Duodenal mucosa (tissue), 2 donors: Measurements from ENCODE around the gene LIFR.

Source experiments
- H3K27ac ChIP-seq: one replicate; pipeline ENCODE4 v1.7.0; 2013; ENCODE audit warnings: low read depth, low read length
- H3K27me3 ChIP-seq, 2 donors: one replicate each; pipeline ENCODE4 v1.7.0; 2013; ENCODE audit warnings: low read length in 2 of 2, control low read depth in 1 of 2; ENCODE audit not compliant: insufficient read depth in 2 of 2, control insufficient read depth in 1 of 2
- H3K36me3 ChIP-seq, 2 donors: one replicate each; pipeline ENCODE4 v1.7.0; 2013; ENCODE audit warnings: low read length in 2 of 2, control low read depth in 1 of 2; ENCODE audit not compliant: insufficient read depth in 2 of 2, control insufficient read depth in 1 of 2
- H3K4me1 ChIP-seq, 2 donors: one replicate each; pipeline ENCODE4 v1.7.0; 2013; ENCODE audit warnings: low read length in 2 of 2, control low read depth in 1 of 2; ENCODE audit not compliant: insufficient read depth in 2 of 2, control insufficient read depth in 1 of 2
- H3K4me3 ChIP-seq, 2 donors: one replicate each; pipeline ENCODE4 v1.7.0; 2013; ENCODE audit warnings: low read length in 2 of 2, low read depth in 1 of 2
- H3K9ac ChIP-seq, 2 donors: one replicate each; pipeline ENCODE4 v1.7.0; 2013; ENCODE audit warnings: low read length in 2 of 2, low read depth in 1 of 2
- H3K9me3 ChIP-seq, 2 donors: one replicate each; pipeline ENCODE4 v1.7.0; 2013; ENCODE audit warnings: low read length in 2 of 2, control low read depth in 1 of 2; ENCODE audit not compliant: control insufficient read depth in 1 of 2

Gene LIFR

GRCh38 chr5:38494175-38494574 lies 62.3 kb downstream of the LIFR start:
- H3K4me3 ChIP-seq: no peak overlapping the region
- H3K27me3 ChIP-seq: peaks cover 0 to 5% of the 10 kb centered on the region in 2 donors
- H3K36me3 ChIP-seq: no peaks in the 10 kb centered on the region
- H3K4me1 ChIP-seq: no peaks in the 10 kb centered on the region
- H3K9me3 ChIP-seq: no peaks in the 10 kb centered on the region
- H3K27ac ChIP-seq: no peak overlapping the region
- no peak overlapping the region for H3K9ac ChIP-seq

- no peaks in the 10 kb centered on the region for H3K36me3 ChIP-seq
- H3K4me3 ChIP-seq: no peak overlapping the region
- H3K9ac ChIP-seq: no peak overlapping the region
- H3K4me1 ChIP-seq: no peaks in the 10 kb centered on the region
- no peak overlapping the region for H3K27ac ChIP-seq
- H3K27me3 ChIP-seq: peaks cover 0 to 6% of the 10 kb centered on the region in 2 donors
- no peaks in the 10 kb centered on the region for H3K9me3 ChIP-seq
These were observed 72.5 kb downstream of the LIFR start for GRCh38 chr5:38483805-38484398.

- no peak overlapping the region for H3K27ac ChIP-seq
- no peak overlapping the region for H3K9ac ChIP-seq
- peaks cover 0 to 14% of the 10 kb centered on the region in 2 donors for H3K27me3 ChIP-seq
- H3K36me3 ChIP-seq: no peaks in the 10 kb centered on the region
- H3K4me1 ChIP-seq: no peaks in the 10 kb centered on the region
- H3K4me3 ChIP-seq: no peak overlapping the region
- H3K9me3 ChIP-seq: no peaks in the 10 kb centered on the region
These were observed 77.0 kb downstream of the LIFR start for GRCh38 chr5:38479315-38479904.

GRCh38 chr5:38478878-38479277 lies 77.6 kb downstream of the LIFR start:
- no peak overlapping the region for H3K4me3 ChIP-seq
- H3K9ac ChIP-seq: no peak overlapping the region
- no peak overlapping the region for H3K27ac ChIP-seq
- no peaks in the 10 kb centered on the region for H3K4me1 ChIP-seq
- H3K27me3 ChIP-seq: peaks cover 2 to 14% of the 10 kb centered on the region in 2 donors
- H3K9me3 ChIP-seq: no peaks in the 10 kb centered on the region
- H3K36me3 ChIP-seq: no peaks in the 10 kb centered on the region

- H3K4me3 ChIP-seq: no peak overlapping the region
- no peak overlapping the region for H3K27ac ChIP-seq
- H3K4me1 ChIP-seq: no peaks in the 10 kb centered on the region
- H3K9ac ChIP-seq: no peak overlapping the region
- H3K9me3 ChIP-seq: no peaks in the 10 kb centered on the region
- H3K27me3 ChIP-seq: peaks cover 4 to 14% of the 10 kb centered on the region in 2 donors
- H3K36me3 ChIP-seq: no peaks in the 10 kb centered on the region
These were observed 78.3 kb downstream of the LIFR start for GRCh38 chr5:38478166-38478565.

- Histone ChIP-seq H3K36me3 (no peaks in the 10 kb centered on the region), H3K4me3 (no peak overlapping the region), H3K4me1 (peaks cover 7 to 11% of the 10 kb centered on the region in 2 donors), H3K9ac (no peak overlapping the region), H3K27ac (no peak overlapping the region), H3K27me3 (peaks cover 5 to 8% of the 10 kb centered on the region in 2 donors), H3K9me3 (no peaks in the 10 kb centered on the region)
These were observed 83.4 kb downstream of the LIFR start for GRCh38 chr5:38473008-38473407.

GRCh38 chr5:38472541-38472940 lies 83.9 kb downstream of the LIFR start:
- Histone ChIP-seq H3K9me3 (no peaks in the 10 kb centered on the region), H3K27ac (no peak overlapping the region), H3K36me3 (no peaks in the 10 kb centered on the region), H3K27me3 (peaks cover 5 to 7% of the 10 kb centered on the region in 2 donors), H3K9ac (no peak overlapping the region), H3K4me3 (no peak overlapping the region), H3K4me1 (peaks cover 7 to 14% of the 10 kb centered on the region in 2 donors)

- Histone ChIP-seq H3K9ac (no peak overlapping the region), H3K27ac (no peak overlapping the region), H3K4me3 (no peak overlapping the region), H3K27me3 (peaks cover 4 to 5% of the 10 kb centered on the region in 2 donors), H3K4me1 (peaks cover 7 to 14% of the 10 kb centered on the region in 2 donors), H3K36me3 (no peaks in the 10 kb centered on the region), H3K9me3 (no peaks in the 10 kb centered on the region)
These were observed 84.7 kb downstream of the LIFR start for GRCh38 chr5:38471709-38472108.

GRCh38 chr5:38469707-38470267 lies 86.7 kb downstream of the LIFR start:
- Histone ChIP-seq H3K36me3 (no peaks in the 10 kb centered on the region), H3K27me3 (peaks cover 0 to 5% of the 10 kb centered on the region in 2 donors), H3K4me3 (no peak overlapping the region), H3K9ac (no peak overlapping the region), H3K9me3 (no peaks in the 10 kb centered on the region), H3K27ac (no peak overlapping the region), H3K4me1 (peaks cover 7 to 14% of the 10 kb centered on the region in 2 donors)

- Histone ChIP-seq H3K27me3 (peaks cover 0 to 4% of the 10 kb centered on the region in 2 donors), H3K27ac (no peak overlapping the region), H3K4me1 (peaks cover 7 to 14% of the 10 kb centered on the region in 2 donors), H3K36me3 (no peaks in the 10 kb centered on the region), H3K4me3 (no peak overlapping the region), H3K9ac (no peak overlapping the region), H3K9me3 (no peaks in the 10 kb centered on the region)
These were observed 87.3 kb downstream of the LIFR start for GRCh38 chr5:38468978-38469706.
